HG03097 (cell line): ENCODE results near the gene ACTN2.

Source experiments
- ATAC-seq: cut with Tn5 transposase; IDR thresholded peaks from one replicate; pipeline ENCODE4 v1.9.1; 2021; ENCODE audit not compliant: unreplicated experiment, low FRiP score

The ACTN2 gene

DNA sequence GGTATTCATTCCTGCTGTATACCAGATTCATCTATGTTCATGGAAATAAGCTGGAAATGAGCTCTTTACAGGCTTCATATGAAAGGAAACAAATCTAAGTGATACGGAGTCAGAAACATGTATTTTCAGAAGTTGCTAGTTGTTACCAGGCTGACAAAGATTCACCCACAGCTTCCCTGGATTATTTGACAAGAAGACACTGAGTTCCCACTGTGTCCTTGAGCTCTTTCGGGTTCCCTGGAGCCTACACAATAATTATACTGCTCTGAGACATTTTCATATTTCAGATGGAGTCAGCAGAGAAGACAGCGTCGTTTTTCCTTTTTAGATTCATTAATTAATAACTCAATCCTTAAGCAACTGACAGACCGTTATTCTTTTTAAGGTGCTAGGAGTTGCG, 79.5 kb downstream of the ACTN2 start:
- no peak for ATAC-seq

DNA sequence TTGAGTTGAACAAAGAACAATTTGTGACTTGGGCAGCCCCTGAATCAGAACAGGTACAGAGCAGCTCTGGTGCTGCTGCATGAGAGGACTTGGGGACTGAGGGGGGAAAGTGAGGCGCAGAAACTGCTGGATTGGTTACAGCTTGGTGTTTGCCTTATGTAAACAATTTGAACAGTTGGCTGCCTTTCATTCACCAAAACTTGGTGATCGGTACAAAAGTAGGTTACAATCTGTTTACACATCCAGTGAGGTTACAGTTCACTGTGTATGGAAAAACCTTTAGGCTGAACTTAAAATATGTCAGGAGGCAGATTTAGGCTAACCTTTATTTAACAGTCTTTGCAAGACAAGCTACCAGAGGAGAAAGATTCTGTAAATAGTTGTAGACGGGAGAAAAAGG, 80.2 kb downstream of the ACTN2 start:
- ATAC-seq: no peak

DNA sequence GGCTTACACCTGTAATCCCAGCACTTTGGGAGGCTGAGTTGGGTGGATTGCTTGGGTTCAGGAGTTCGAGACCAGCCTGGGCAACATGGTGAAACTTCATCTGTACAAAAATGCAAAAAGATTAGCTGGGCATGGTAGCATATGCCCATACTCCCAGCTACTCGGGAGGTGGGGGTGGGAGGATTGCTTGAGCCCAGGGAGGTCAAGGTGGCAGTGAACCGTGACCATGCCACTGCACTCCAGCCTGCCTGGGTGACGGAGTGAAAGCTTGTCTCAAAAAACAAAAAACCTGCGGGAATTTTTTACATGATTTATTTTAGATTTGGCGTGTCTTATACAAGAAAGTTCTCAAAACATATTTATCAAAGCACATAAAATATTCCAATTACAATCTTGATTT, 81.0 kb downstream of the ACTN2 start:
- no peak for ATAC-seq

DNA sequence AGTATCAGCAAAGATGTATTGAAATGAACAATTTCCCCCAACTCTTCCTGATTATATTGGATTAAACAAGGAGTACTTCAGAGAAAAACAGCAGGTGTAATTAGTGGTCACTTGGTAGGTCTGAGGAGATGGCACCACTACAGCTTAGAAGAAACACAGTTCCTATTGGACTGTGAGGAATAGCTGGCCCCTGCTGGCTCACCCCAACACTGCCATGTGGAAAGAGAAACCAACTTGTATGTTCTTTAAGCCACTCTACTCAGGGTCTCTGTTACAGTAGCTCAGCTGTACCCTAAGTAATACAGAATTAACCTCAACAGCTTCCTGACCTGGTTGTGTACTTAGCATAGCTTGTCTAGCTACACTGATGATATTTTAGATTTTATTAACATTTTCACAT, 82.3 kb downstream of the ACTN2 start:
- no peak for ATAC-seq

DNA sequence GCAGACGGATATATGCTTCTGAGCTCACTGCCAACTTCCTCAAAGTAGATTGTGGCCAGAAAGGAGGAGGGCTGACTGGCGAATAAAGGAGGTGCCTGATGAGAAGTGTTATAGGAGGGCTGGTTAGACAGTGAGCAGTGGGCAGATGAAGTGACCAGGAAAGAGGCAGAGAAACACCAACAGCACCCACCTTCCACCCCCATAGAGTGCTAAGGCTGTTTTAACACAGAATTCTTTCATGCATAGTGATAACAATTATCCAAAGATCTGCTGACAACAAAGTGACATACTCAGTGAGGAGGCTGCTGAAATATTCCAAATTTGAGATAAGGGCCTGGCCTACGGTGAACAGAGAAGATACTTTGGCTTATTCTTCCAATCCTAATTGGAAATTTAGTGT, 87.6 kb downstream of the ACTN2 start:
- no peak for ATAC-seq

GRCh38 chr1:236774926-236775325, 88.6 kb downstream of the ACTN2 start:
- ATAC-seq: no peak

DNA sequence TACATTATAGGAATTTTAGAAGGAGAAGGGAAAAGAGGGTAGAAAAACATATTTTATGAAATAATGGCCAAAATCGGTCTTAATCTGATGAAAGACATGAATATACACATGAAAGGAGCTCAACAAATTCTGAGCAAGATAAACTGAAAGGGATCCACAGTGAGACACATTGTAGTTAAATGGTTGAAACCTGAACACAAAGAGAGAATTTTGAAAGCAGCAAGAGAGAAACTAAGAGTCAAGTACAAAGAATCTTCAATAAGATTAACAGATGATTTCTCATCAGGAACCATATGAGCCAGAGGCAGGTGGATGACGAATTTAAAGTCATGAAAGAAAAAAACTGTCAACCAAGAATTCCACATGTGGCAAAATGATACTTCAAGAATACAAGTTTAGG, 93.0 kb downstream of the ACTN2 start:
- ATAC-seq: no peak

DNA sequence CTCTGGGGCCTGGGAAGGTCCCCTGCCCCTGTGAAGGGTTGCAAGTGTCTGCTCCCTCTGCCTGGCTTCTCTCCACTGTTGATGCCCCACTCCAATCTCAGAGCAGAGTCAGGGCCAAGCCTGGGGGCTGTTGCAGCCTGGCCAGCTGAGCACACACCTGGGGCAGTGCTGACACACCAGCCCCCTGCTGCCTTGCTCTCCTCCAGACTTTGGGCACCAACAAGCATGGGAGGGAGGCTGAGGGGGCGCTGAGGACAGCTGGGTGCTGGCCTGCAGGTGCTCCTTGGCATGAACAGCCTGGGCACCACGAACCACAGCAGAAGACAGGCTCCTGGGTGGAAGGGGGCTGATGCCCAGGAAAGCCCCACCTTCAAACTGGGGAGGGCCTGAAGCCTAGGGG, 99.2 kb downstream of the ACTN2 start:
- ATAC-seq: no peak

GRCh38 chr1:236786453-236786852, 100.2 kb downstream of the ACTN2 start:
- no peak for ATAC-seq

DNA sequence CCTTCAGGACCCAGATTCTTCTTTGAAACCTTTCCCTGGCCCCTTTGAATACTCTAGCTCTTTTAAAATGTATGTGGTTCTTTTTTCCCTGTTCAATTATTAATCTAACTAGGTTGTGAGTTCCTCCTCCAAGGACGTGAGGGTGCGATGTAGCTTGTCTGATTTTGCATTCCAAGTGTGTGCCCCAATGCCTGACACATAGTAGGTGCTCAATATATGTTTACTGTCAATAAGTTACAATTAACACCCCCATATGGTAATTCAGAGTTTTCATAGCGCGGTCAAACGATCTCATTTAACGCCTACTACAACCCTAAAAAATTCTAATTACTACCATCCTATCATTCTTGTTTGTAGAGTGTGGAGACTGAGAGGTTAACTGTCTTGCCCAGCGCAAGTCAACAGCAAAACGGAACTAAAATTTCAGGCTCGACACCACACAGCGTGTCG, 108.3 kb downstream of the ACTN2 start:
- no peak for ATAC-seq

DNA sequence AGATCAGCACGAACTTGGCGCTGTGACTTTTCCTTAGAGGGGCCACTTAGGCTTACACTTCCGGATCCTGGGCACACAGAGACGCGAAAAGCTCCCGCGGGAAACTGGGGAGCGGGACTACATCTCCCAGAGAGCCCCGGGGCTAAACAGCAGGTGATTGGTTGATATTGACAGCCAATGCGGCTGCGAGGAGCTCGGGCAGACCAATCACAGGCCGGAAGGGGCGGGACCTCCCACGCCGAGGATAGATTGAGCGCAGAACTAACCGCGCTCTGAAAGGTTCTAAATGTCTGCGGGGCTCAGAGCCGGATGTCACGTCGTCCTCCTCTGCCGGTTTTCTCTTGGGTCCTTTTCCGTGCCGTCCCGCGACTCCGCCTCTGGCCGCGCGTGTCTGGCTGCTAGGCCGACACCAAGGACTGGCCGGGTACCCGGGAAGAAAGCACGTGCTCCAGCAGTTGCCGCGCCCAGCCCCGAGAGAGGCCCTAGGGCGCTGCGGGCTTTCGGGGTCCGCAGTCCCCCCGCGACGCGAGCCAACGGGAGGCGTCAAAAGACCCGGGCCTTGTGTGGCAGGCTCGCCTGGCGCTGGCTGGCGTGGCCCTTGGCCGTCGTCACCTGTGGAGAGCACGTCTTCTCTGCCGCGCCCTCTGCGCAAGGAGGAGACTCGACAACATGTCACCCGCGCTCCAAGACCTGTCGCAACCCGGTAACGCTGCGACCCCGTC, 108.9 kb downstream of the ACTN2 start, which contains the start of gene MTR:
Gene MTR (plus strand): TSS at position 258 of the 722 bp plus-strand sequence. CDS start 412 bp downstream, at position 670.
- ATAC-seq: peak; percentile 99

- peak; percentile 27 for ATAC-seq
Measured at GRCh38 chr1:236795757-236796667, 109.7 kb downstream of the ACTN2 start.

DNA sequence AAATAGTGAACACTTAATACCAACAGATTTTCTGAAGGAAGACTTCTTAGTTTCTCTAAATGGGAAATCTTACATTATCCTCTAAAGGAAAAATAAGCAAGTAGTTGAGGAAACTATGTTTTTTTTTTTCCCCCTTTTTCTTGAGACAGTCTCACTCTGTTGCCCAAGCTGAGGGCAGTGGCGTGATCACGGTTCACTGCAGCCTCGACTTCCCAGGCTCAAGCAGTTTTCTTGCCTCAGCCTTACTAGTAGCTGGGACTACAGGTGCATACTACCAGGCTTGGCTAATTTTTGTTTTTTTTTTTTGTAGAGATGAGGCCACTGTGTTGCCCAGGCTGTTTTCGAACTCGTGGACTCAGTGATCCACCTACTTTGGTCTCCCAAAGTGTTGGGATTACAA, 112.7 kb downstream of the ACTN2 start:
- ATAC-seq: no peak

GRCh38 chr1:236800002-236800620, 113.8 kb downstream of the ACTN2 start:
- no peak for ATAC-seq

DNA sequence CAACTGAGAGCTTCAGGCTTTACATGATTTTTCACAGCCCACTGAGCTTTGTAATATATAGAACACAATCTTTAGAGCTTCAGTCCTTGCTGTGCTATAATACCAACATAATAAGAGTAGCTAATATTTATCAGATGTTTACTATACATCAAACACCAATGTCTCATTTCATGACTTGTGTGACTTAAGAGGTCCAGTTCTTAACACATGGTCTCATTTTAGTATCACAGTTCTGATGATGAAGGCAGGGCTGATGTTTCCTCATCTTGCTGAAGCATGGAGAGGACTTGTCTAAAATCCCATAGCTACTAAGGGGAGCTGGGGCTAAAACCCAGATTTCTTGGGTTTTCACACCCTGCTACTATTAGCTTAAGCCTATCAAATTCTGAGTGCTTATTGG, 114.3 kb downstream of the ACTN2 start:
- ATAC-seq: no peak

DNA sequence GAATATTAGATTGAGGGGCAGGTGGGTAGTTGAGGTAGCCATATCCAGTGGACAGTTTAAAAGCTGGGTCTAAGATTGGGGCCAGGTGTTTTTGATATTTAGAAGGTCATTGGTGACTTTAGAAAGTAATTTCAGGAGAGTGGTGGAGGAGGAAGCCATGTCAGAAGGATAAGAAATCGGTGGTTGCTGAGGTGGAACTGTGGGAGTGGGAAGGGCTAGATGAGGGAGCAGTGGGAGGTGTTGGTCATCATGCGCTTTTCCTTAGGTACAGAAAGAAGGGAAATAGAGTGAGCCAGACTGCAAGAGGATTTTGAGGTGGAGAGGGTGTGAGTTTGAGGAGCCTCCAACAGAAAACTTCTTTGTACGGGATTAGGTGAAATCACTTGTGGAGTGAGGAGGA, 116.0 kb downstream of the ACTN2 start:
- ATAC-seq: no peak

DNA sequence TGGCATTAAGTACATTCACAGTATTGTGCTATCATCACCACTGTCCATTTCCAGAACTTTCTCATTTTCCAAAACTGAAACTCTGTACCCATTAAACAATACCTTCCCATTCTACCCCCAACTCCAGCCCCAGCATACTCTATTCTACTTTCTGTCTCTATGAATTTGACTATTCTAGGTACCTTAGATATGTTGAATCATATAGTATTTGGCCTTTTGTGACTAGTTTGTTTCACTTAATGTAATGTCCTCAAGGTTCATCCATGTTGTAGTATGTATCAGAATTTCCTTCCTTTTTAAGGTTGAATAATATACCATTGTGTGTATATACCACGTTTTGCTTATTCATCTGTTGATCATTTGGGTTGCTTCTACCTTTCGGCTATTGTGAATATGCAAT, 120.3 kb downstream of the ACTN2 start:
- ATAC-seq: no peak

- no peak for ATAC-seq
Measured at GRCh38 chr1:236808005-236808404, 121.7 kb downstream of the ACTN2 start.

DNA sequence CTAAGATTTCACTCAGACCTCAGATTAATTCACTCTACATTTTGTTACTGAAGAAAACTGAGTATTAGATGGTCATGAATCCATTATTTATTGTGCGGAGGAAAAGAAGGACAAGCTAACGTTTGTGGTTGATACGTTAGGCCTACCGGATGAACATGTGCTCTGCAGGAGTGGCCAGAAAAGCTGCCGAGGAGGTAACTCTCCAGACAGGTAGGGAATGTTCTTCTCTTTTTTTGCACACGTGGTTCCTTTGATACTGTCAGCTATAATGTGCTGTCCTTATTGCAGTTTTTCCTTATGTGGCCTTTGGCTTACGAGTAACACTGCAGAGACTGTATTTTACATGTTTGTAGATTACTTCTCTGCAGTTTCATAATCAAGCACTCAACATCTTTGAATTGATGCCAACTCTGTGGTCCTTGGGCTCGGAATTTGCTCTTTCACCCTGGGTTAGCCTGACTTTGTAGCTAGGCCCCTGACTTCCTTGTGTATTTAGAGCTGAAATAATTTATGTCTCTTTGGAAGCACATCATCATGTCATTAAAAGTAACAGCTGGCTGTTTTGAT, 122.3 kb downstream of the ACTN2 start:
- ATAC-seq: no peak

DNA sequence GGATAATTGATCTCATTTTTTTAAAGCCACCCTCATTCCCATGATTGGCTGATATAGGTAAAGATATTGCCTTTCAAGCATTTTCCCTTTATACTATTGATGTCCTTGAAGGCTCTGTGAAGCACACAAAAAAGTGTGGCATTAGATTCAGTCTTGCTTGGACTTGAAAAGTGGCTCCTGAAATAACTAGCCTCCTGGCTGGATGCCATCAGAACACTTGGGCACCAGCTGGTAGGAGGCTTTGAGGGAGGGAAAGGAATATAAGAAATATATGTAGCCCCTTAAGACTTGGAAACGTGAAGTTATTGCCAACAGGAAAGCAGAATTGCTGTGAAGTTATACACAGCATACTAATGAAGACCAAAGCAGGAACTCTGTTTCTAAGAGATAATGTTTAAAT, 122.8 kb downstream of the ACTN2 start:
- no peak for ATAC-seq

GRCh38 chr1:236810018-236810417, 123.7 kb downstream of the ACTN2 start:
- ATAC-seq: no peak
